ENCODE measurements around the gene TAS1R2.
A peak's percentile ranks its signal among the peaks of the same experiment; 100 is the strongest.

Gene TAS1R2

GRCh38 chr1:18884727-18885126, 25.3 kb upstream of the TAS1R2 start:
- DNase-seq (ENCODE audit: insufficient read length, low spot score): no peak
- FAIRE-seq: no peak

- DNase-seq (ENCODE audit: insufficient read length, low spot score) (no peak), FAIRE-seq (no peak)
Measured at GRCh38 chr1:18884419-18884717, 24.9 kb upstream of the TAS1R2 start.

- DNase-seq (ENCODE audit: insufficient read length, low spot score) (peak; percentile 74), FAIRE-seq (peak; percentile 81)
Measured at GRCh38 chr1:18883636-18884418, 24.4 kb upstream of the TAS1R2 start.

- FAIRE-seq (no peak), DNase-seq (ENCODE audit: insufficient read length, low spot score) (no peak)
Measured at GRCh38 chr1:18883079-18883478, 23.6 kb upstream of the TAS1R2 start.

- no peak for FAIRE-seq
- no peak for DNase-seq (ENCODE audit: insufficient read length, low spot score)
Measured at GRCh38 chr1:18882486-18882885, 23.0 kb upstream of the TAS1R2 start.

GRCh38 chr1:18881642-18882431, 22.4 kb upstream of the TAS1R2 start:
- no peak for DNase-seq (ENCODE audit: insufficient read length, low spot score)
- no peak for FAIRE-seq

- DNase-seq (ENCODE audit: insufficient read length, low spot score) (no peak), FAIRE-seq (no peak)
Measured at GRCh38 chr1:18881164-18881563, 21.7 kb upstream of the TAS1R2 start.

GRCh38 chr1:18880585-18880984, 21.1 kb upstream of the TAS1R2 start:
- FAIRE-seq: no peak
- DNase-seq (ENCODE audit: insufficient read length, low spot score): no peak

- DNase-seq (ENCODE audit: insufficient read length, low spot score) (no peak), FAIRE-seq (no peak)
Measured at GRCh38 chr1:18879791-18880309, 20.4 kb upstream of the TAS1R2 start.

- DNase-seq (ENCODE audit: insufficient read length, low spot score): no peak
- FAIRE-seq: no peak
Measured at GRCh38 chr1:18879215-18879790, 19.8 kb upstream of the TAS1R2 start.

GRCh38 chr1:18878538-18879214, 19.2 kb upstream of the TAS1R2 start:
- no peak for DNase-seq (ENCODE audit: insufficient read length, low spot score)
- FAIRE-seq: no peak

- DNase-seq (ENCODE audit: insufficient read length, low spot score) (no peak), FAIRE-seq (no peak)
Measured at GRCh38 chr1:18877282-18877681, 17.8 kb upstream of the TAS1R2 start.

- DNase-seq (ENCODE audit: insufficient read length, low spot score) (no peak), FAIRE-seq (no peak)
Measured at GRCh38 chr1:18876210-18876609, 16.8 kb upstream of the TAS1R2 start.

GRCh38 chr1:18875796-18876128, 16.3 kb upstream of the TAS1R2 start:
- FAIRE-seq (no peak), DNase-seq (ENCODE audit: insufficient read length, low spot score) (no peak)

- FAIRE-seq: peak; percentile 65
- DNase-seq (ENCODE audit: insufficient read length, low spot score): peak; percentile 87
Measured at GRCh38 chr1:18875107-18875795, 15.8 kb upstream of the TAS1R2 start.

- DNase-seq (ENCODE audit: insufficient read length, low spot score) (no peak), FAIRE-seq (no peak)
Measured at GRCh38 chr1:18874600-18874999, 15.1 kb upstream of the TAS1R2 start.

- DNase-seq (ENCODE audit: insufficient read length, low spot score) (no peak), FAIRE-seq (no peak)
Measured at GRCh38 chr1:18874036-18874435, 14.6 kb upstream of the TAS1R2 start.

- FAIRE-seq: no peak
- no peak for DNase-seq (ENCODE audit: insufficient read length, low spot score)
Measured at GRCh38 chr1:18872071-18872611, 12.7 kb upstream of the TAS1R2 start.

GRCh38 chr1:18871401-18872070, 12.1 kb upstream of the TAS1R2 start:
- no peak for FAIRE-seq
- no peak for DNase-seq (ENCODE audit: insufficient read length, low spot score)

- DNase-seq (ENCODE audit: insufficient read length, low spot score): no peak
- FAIRE-seq: no peak
Measured at GRCh38 chr1:18870957-18871356, 11.5 kb upstream of the TAS1R2 start.

All from GM19239 (cell line).